ENCODE measurements around the gene LPP.

The LPP gene

DNA sequence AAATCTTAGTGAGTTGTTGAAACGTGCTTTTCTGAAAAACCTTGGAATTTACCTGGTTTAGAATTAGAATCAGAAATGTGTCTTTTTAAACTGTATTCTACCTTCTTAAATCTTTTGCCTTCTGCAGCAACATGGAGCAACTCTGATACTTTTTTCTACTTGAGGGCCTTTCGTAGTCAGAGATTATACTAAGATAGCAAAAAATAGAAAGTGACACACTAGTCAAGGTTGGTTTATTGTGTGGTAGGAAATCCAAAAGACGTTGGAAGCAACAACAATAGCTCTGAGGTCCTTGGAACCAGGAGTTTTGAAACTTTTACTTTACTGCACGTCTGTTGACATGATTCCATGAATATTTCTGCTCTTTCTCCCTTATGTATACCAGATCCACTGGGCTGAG is 294.9 kb downstream of the LPP start:
- no peak for DNase-seq

DNA sequence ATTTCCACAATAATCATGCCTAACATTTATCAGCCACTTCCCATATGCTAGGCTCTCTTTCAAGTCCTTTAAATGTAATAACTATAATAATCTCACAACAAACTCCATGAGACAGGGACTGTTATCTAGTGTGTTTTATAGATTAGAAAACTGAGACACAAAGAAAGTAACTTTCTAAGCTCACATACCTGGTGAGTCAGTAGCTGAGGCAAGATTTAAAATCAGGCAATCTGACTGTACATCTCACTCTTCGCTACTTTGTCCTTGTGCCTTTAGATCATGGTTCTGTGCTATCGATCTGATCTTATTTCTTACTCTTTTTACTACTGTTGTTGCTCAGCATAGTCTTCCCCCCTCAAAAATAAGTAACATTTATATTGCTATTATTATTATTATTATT is 295.5 kb downstream of the LPP start:
- DNase-seq = no peak

DNA sequence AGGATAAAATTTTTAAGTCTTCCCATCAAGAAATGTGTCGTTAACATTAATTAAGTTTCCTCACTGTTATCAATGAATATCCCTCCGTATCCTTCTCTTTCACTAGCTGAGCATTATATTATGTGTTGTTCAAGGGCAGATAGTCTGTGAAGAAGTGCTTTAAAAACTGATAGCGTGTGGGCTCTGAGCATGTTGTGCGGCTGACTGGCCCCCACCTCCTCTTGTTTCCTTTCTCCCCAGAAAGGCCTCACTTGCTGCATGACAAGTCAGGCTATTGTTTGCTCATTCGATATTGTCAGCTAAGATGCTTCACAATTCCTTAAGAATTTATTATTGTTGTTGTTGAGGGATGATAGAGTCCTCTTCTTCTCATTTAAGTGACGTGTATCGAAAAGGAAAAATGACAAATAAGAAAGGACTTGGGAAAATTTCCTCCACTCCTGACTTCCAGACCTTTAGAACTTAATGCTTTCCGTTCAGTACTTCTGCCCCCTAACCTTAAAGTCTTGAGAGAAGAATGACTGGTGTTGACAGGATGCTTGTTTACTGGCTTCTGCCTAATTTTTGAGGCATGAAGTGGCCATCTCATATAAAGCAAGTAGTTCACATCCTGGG is 298.3 kb downstream of the LPP start:
- DNase-seq = no peak

DNA sequence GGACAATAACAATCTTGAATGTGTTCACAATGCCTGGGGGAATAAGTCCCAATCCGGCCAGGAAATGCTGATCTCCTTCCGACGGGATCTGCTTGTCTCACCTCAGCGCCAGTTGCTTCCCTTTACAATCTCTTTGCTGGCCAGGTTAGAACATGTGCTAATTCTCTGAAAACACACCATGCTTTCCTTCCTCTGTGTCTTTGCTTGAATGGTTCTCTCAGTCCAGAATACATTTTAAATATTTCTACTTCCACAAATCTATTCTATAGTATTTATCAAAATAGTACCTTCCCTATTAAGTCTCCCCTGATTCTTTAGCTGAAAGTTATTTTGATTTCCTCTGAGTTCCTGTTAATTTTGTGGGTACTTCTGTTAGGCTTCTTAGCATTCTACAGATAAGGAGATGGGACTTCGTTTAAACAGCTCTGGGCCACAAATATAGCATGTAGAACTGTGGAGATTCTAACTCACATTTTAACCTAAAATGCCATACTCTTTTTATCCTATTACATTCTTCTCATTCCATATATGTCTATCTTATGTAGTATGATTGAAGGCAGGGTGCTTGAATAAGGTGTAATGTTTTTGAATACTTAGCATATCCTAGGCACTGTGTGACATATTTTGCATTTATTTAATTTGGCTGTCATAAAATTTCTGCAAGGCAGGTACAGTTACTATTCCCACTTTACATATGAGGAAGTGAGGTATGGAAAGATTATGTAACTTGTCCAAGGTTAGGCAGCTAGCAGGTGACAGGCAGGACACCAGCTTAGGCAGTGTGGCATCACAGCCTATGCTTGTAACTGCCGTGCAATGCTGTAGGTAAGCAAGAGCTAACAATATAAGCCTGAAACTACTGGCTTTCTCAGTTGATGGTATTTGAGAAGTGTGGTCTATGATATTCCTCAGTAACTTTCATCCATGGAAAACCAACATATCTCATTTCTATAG is 299.8 kb downstream of the LPP start:
- no peak for DNase-seq

DNA sequence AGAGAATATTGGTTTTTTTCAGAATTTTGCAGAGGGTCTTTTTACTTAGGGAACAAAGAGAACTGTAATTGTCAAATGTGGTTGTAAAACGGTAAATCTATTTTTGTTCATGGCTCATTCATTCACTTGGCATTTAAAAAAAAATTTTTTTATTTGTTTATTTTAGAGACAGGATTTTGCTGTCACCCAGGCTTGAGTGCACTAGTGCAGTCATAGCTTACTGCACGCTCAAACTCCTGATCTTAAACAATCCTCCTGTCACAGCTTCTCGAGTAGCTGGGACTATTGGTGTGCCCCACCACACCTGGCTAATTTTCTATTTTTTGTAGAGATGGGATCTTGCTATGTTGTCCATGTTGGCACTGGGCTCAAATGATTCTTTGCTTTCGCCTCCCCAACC is 301.8 kb downstream of the LPP start:
- no peak for DNase-seq

DNA sequence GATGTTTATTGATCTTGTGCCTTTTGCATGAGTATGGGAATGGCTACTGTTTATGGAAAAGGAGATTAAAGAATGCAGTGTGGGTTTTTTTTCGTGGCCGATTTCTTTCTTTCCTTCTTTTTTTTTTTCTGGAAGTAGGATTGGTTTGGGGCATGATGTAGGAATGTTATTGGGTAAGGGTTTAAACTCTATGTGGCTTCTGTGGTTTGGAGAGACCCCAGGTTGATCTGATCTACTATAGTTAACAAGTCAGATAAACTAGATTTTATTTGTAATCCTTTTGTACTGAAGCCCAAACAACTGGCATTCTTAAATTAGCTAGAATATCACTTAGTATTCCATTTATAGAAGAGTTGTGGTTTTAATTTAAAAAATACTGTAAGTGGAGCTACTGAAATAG is 304.8 kb downstream of the LPP start:
- no peak for DNase-seq

DNA sequence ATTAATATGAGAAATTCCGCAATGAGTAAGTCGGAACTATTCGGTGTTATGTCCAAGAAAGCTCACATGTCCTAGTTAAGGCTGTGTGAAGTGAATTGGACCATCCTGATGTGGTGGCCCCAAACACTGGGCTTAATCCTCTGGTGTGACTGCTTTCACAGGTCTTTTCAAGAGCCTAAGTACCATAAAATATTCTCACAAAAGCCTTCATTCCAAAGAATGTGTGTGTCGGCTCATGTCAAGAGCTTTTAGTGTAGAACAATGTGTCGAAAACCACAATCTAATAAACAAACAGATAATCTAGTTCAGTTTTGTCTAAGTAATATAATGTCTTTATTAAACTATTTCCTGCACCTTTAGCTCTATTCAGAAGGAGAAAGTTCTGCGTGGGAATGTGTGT is 311.4 kb downstream of the LPP start:
- no peak for DNase-seq

DNA sequence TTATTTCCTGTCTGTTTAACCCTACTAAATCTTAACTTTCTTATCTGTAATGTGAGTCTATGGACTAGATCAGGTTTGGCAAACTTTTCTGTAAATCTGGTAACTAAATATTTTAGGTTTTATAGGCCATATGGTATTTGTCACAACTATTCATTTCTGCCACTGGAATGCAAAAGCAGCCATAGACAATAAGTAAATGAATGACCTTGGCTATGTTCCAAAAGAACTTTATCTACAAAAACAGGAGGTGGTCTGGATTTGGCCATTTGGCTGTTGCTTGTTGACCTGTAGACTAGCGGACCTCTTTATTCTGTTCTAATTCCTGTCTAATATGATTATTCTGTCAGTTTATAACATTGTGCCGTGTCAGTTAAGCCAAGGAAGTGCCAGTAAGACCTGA is 314.2 kb downstream of the LPP start:
- DNase-seq = no peak

DNA sequence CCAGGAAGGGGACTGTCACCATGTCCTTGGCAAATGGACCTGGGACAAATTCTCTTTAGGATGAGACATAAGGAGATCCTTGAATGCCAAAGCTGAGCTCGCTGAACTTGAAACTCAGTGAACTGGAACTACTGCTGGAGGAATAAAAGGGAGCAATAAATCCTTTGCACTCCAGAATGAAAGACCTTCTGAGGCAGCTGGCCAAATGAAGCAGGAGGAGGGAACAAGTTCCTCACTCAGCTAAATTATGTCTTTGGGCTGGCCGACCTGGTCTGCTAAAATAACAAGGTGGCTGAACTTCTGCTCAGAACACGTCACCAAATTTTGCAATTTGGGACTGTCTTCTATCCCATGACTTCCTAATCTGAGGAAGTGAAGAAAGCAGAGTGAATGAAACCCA is 314.7 kb downstream of the LPP start:
- DNase-seq = no peak

DNA sequence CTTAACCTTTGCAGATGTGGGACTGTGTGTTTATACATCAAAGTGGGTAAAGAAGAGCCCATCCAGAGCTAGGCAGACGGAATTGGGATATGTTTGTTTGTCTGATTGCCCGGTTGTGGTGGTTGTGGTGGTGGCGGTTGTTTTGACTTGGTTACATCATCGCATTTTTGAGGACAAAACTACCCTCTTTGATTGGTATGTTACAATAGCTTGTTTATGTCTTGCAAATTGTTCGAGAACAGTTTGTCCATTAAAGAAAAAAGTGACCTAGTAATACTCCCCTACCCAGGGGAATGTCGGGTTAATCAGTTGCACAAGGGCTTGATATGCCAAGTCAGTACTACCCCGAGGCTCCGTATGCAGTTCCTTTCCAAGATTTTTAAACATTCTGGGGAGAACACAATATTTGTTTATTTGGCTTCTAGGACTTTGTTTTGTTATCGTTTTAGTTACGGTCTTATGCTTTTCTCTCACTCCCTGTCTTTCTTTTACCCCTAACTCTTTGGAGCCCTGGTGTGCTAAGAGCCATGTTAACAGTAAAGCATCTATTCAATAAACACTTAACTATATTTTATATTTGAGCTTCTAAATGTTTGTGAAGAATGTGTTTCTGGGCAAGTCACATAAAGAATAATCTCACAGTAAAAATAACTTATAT is 315.4 kb downstream of the LPP start:
- DNase-seq = no peak

DNA sequence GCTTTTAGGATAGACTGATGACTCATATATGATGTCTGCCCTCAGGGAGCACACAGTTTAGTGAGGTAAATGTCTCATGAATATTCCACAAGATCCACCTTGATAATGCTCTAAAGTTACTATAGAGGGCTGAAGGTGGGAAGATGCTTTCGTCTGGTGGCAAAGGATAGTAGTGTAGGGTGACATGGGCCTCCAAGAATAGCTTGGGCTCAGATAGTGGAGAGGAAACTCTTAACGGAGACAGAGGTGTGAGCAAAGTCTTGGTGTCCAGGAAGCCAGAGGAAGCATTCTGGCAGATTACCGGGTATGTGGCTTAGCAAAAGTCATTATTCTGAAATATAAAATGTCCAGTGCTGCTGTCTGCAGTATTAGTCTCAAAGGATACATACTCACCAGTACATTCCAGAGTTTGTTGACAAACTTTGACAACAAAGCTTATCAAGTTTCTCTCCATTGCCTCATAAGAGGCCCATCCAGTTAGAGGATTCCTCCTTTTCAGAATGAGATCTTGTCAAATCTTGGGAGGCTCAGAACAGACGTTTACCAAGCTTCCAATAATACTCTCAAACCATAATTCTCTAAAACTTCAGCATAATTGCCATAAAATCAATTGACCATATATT is 316.7 kb downstream of the LPP start:
- no peak for DNase-seq

DNA sequence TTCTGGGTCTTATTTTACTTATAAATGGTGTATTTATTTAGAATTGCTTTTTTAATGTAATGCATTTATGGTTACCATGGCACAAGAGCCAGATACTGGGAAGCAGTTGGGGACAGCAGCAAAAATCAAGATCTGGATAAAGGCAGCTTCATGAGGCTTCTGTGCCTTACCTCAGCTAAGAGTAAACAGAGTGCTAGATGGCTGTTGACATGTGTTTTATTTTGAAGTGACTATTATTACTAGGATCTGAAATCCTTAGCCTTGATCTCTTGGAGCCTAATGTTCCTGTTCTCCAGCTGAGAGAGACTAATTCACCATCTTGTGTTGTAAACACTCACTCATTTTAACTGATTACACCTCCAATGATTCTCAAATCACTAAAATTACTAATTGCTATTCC is 317.8 kb downstream of the LPP start:
- no peak for DNase-seq

DNA sequence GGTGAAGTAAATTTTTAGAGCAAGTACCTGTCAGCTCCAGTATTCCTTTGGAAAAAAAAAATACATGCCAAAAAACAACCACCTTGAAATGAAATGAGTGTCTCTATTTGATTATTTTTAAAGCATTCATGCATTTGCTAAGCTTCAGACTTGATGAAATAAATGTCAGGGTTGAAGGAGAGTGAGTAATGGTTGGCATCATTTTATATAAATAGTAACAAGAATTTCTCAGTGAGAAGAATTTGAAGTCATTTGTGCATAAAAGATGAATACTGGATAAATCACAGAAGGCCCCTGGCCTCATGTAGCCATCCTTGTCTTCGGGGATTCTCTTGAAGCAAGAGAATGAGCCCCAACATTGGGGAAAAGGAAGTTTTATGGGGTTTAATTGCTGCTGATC is 318.4 kb downstream of the LPP start:
- no peak for DNase-seq

DNA sequence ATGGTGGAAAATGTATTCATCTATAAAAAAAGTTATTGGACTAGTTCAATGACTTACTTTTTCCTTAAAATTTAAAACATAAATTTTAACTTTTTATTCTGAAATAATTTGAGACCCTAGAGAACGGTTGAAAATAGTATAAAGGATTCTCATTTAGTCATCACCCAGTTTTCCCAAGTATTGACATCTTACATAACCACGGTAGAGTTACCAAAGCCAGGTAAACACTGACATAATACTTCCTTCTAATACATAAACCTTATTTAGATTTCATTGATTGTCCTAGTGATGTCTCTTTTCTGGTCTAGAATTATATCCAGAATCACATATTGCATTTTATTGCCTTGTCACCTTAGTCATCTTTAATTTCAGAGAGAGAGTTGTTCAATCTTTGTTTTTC is 319.1 kb downstream of the LPP start:
- DNase-seq = no peak

DNA sequence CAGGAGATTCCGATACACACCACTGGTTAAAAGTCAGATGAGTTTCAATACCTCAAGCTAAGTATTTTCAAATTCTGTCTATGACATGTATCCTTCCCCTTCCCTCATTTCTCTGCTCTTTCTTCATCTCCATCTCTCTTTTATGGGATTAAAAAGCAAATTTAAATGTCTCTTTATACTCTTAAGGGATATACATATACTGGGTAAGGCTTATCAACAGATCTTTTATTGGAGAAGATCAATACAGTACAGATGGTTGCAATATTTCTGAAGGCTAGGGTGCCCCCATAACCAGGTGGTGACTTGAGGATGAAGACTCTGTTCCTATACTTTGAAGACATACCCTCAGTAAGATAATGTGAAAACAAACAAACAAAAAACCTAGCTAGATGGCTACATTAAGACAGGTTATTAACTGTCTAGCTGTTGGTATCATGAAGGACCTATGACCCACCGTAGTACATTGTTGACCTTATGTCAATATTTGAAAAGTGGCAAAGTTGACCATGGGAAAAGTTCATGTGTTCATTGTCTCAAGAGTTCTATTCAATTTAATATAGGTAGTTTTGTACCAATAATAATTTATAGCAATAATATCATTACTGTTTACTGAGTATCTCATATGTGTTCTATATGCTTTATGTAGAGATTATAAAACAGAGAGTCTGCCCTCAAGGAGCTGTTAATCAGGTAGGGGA is 319.8 kb downstream of the LPP start:
- no peak for DNase-seq

DNA sequence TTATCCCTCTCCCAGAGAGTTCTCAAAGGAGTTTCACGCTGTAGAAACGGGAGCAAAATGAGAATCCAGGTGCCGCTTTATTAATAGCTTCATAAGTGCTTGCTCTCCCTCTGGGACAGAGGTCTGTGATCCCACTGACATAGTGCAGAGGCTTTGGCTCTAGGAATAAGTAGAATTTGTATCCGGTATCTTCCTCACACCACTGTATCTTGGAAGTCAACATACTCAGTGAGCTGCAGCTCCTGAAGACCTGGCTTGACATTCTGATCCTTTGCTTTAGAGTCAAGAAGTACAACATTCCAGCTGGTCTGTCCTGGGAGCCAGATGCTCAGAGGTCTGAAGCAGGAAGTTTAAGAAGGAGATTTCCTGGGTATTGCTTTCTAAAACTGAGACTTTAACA is 323.0 kb downstream of the LPP start:
- no peak for DNase-seq

DNA sequence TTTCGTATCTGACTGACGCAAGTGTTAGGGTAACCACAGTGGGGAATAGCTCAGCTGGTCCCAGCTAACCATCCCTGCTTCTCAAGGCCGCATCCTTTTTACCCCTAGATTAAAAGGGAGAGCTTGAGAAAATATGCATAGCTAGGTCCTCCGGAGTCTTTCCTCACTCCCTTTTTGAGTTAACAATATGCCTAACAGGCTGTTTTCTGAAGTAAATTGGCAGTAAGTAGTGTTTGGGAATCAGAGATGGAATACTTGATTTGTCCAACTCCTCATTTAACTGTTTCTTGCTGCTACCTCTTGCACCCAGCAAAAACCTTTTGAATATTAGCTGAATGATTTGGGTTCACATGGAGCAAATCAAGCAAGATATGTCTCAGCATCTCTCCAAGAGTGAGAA is 326.1 kb downstream of the LPP start:
- DNase-seq = no peak

DNA sequence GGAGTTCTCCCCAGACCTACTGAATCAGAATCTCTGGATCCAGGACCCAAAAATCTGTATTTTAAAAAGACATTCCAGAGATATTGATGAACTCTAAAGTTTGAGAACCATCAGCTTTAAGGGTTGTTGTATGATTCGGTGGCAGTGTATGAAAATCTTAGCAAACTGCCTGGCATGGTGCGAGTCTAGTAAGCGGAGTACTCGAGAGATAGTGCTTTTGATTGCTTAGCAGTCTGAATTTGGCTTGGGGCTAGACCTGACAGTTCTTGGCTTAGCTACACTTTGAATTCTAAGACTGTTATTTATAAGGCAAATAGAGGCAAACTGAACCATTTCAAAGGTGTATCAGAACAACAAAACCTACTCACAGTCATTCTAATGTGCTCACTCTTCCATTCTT is 329.0 kb downstream of the LPP start:
- DNase-seq = no peak

DNA sequence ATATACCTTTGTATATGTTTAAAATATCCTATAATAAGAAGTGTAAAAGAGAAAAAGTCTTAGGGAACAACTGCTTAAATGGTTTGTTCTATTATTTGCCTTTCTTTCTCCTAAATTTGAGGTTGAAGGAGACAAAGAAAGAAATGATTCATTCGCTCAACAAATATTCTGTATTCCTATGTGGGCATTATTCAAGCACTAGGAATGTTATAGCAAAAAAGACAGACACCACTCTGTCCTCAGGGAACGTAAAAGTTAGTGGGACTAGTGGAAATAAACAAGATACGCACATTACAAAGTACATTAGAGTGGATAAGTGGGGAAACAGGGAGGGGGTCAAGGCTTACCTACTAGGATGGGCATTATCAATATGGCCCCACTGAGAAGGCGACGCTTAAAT is 332.2 kb downstream of the LPP start:
- DNase-seq = no peak

DNA sequence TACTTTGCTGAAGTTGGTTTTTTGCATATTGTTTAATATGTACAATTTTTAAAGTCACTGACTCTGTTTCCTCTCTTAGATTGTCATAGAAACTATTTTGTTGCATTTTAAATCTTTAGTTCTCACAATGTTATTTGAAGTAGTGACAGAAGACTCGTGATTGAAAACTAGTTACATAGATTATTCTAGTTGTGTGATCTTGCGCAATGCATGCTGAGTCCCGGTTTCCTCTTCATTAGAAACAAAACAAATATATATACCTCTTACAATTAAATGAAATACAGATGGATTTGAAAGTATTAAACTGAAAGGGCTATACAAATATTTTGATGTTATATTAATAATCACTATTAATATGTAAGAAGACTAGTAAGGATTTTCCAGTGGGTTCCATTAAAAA is 333.0 kb downstream of the LPP start:
- no peak for DNase-seq

DNA sequence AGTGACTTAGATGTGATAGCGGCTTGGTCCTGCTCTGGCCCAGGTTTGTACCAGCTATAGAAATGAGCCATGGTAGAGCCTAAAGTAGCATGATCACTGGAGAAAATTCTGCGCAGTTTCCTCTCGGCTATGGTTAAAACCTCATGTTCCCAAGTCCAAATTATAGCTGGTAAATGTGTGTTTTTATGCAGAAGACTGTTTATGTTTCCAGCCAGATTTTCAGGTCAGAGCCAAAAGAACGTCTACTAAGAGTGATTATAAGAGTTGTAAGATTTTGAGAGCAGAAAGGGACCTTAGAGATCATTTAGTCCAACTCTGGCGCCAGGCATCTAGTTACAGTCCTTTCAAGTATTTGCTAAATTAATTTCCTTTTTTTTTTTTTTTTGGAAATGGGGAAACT is 333.7 kb downstream of the LPP start:
- DNase-seq = no peak

DNA sequence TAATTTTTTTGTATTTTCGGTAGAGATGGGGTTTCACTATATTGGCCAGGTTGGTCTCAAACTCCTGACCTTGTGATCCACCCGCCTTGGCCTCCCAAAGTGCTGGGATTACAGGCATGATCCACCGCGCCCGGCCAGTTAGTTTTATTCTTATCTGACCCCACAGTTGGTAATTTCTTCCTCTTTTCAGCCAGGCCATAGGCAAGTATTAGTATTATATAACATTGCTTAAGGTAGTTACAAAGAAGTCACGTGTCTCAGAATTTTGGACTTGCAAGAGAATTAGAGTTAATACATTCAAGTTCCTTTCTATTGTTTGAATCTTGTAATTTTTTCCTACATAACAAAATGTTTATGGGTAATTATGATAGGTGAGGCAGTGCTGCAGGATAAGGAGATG is 334.8 kb downstream of the LPP start:
- DNase-seq = no peak
